ENCODE results near the gene STK32B.

DNA sequence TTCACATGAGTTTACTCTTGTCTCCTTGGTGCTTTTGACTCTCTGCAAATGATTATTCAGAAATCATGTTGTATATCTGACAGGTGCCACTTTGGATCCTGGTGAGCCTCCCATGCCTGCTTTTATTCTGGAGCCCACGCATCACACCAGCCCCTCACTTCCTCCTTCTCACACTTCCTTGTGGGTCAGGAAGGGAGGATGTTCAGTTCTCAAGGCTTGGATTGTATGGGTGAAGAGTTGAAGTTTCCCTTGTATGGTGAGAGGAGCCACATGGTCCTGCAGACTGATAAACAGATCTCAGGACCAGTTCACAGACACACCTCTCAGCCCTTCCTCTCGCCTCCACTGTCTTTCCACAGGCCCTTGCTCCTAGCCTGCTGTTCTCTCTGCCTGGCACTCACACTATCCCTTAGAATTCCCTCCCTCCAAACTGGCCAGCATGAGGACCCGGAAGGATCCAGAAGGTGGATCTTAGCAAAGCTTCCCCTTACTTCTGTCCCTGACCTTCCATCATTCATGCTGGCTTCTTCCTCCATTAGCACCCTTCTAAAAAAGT is 92.1 kb downstream of the STK32B start:
- TF ChIP-seq, protein P1, sequence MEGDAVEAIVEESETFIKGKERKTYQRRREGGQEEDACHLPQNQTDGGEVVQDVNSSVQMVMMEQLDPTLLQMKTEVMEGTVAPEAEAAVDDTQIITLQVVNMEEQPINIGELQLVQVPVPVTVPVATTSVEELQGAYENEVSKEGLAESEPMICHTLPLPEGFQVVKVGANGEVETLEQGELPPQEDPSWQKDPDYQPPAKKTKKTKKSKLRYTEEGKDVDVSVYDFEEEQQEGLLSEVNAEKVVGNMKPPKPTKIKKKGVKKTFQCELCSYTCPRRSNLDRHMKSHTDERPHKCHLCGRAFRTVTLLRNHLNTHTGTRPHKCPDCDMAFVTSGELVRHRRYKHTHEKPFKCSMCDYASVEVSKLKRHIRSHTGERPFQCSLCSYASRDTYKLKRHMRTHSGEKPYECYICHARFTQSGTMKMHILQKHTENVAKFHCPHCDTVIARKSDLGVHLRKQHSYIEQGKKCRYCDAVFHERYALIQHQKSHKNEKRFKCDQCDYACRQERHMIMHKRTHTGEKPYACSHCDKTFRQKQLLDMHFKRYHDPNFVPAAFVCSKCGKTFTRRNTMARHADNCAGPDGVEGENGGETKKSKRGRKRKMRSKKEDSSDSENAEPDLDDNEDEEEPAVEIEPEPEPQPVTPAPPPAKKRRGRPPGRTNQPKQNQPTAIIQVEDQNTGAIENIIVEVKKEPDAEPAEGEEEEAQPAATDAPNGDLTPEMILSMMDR (IDR thresholded peaks at IDR 0.05) = no peak
- TF ChIP-seq POLR2A (IDR thresholded peaks at IDR 0.05) = no peak

All from heart left ventricle (tissue), 13 donors.